KOPT-K1 (cell line): ENCODE measurements around the gene COLGALT1.

Experiments used
- H3K27ac ChIP-seq: fragments of 200-600 bp; sonication (generic); 2 replicates; pipeline ENCODE4 v1.5.1; 2016; ENCODE audit warnings: antibody characterized with exemption, mild to moderate bottlenecking, low read depth, low read length; ENCODE audit not compliant: poor library complexity, severe bottlenecking
- H3K36me3 ChIP-seq: fragments of 200-600 bp; sonication (generic); 2 replicates; pipeline ENCODE4 v1.5.1; 2017; ENCODE audit warnings: antibody characterized with exemption, mild to moderate bottlenecking, low read length, moderate library complexity; ENCODE audit not compliant: insufficient read depth
- H3K9me3 ChIP-seq: fragments of 200-600 bp; sonication (generic); 2 replicates; pipeline ENCODE4 v1.5.1; 2017; ENCODE audit warnings: antibody characterized with exemption, low read length, mild to moderate bottlenecking; ENCODE audit not compliant: insufficient read depth, poor library complexity, severe bottlenecking

COLGALT1 gene

DNA sequence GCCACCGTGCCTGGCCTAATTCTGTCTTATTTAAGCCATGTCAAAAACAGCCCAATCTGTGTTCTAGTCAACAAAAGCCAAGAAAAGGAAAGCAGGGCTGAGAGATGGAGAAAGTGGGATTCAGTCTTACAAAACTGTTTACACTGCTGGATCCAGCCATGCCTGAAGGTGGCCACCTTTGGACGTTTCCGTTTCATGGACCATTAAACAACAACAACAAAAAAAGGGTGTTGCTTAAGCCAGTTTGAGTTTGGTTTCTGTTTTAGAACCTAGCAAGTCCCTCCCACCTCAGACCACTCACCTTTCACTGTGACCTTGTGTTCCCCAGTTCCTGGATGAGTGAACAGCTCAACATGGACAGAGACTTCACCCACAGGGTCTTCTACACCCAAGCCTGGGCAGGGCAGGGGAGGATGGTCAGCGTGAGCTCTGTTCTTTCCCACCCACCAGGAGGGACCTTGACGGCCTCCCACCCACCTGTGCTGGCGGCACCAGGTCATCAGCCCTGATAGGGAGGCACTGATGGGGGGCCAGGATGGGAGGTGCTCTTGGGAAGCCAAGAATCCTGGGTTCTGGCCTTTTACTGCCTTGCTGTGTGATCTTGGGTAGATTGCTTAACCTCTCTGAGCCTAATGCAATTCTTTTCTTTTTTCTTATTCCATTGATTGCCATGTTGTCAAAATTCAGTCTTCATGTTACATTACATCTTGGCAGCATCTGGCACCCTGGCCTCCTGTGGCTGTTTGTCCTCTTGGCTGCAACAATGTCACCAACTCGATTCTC is 56.2 kb downstream of the COLGALT1 start:
- H3K27ac ChIP-seq, result no peak overlapping the region

DNA sequence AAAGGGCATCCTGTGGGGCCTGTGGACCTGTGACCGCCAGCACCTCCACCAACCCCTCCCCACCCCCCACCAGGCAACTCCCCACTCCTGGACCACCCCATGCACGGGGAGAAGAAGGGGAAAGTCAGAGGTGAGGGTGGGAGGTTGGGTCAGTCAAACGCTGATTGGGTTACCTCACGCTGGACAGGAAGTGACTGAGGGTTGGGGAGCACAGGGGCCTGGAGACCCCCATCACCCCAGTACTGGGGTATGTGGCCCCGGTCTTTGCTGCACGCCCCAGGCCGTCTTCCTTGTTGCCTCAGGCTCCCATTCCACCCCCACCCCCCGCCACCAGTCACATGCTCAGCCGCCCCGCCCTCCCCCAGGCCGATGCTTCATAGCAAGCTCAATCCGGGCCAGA is 59.0 kb downstream of the COLGALT1 start:
- Histone ChIP-seq H3K36me3 (no peaks in the 10 kb centered on the region), H3K9me3 (no peaks in the 10 kb centered on the region), H3K27ac (no peak overlapping the region)

More for the DNA sequence above, 56.2 kb downstream of the COLGALT1 start:
- H3K36me3 ChIP-seq, result no peaks in the 10 kb centered on the region
- no peaks in the 10 kb centered on the region for H3K9me3 ChIP-seq

DNA sequence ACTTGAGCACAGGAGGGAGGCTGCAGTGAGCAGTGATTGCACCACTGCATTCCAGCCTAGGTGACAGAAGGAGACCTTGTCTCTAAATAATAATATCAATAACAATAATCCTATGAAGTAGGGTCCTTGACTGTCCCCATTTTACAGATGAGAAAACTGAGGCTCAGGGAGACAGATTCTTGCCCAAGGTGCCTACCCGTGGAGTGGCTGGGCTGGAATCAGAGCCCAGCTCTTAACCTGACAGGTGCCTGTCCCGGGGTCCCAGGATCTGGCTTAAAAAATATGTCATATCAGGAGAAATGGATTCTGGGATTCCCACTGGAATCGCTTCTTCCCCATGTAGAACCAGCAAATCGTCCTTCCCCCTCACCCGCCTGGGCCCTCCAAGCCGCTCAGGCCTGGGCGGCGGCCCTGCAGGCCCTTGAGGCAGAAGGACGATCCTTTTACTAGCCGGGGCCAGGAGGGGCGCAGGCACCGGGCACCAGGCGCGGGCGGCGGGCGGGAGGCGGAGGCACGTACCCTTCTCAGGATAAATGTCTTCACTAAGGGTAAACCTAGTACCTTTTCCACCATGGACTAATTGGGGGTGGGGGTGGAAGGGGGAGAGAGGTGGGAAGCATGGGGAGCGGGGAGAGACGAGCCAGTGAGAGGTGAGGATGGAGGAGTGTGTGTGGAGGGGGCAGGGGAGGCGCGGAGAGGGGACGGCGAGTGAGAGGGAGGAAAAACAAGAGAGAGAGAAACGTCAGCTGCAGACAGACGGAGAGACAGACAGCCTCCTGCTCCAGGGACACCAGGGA is 60.6 kb downstream of the COLGALT1 start:
- no peaks in the 10 kb centered on the region for H3K9me3 ChIP-seq
- no peak overlapping the region for H3K27ac ChIP-seq
- H3K36me3 ChIP-seq, result no peaks in the 10 kb centered on the region

- H3K36me3 ChIP-seq, result no peaks in the 10 kb centered on the region
- no peak overlapping the region for H3K27ac ChIP-seq
These were observed 61.2 kb downstream of the COLGALT1 start for GRCh38 chr19:17616686-17616960.

DNA sequence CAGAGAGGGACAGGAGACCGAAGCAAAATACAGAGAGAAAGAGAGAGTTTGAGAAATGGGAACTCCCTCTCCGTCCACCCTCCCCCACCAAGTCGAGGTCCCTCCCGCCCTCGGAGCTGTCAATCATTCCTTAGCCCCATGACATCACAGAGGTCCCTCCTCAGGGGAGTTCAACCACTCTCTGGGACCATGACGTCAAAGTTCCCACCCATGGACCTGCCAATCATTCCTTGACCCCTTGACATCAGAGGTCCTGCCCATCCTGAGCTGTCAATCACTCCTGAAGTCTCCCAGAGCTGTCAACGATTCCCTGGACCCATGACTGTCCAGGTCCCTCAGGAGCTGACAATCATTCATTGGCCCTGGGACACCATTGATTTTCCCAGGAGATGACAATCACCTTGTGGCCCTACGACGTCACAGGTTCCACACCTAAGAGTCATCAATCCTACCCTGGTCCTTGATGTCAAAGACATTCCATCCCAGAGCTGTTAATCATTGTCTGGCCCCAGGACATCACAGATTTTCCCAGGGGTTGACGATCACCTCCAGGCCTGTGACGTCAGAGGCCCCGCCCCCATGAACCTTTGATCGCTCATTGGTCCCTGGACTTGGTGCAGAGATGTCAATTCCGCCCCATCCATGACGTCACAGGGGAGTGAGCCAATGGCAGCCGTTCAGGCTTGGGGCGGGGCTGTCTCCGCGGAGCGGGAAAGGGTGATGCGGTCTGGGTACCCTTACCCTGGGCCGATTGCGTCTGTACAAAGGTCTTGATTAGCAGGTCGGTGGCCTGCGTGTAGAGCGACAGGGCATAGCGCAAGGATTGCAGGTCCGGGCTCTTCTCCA is 61.7 kb downstream of the COLGALT1 start:
- Histone ChIP-seq H3K27ac (no peak overlapping the region), H3K36me3 (no peaks in the 10 kb centered on the region), H3K9me3 (no peaks in the 10 kb centered on the region)

More at GRCh38 chr19:17616686-17616960, 61.2 kb downstream of the COLGALT1 start:
- no peaks in the 10 kb centered on the region for H3K9me3 ChIP-seq

DNA sequence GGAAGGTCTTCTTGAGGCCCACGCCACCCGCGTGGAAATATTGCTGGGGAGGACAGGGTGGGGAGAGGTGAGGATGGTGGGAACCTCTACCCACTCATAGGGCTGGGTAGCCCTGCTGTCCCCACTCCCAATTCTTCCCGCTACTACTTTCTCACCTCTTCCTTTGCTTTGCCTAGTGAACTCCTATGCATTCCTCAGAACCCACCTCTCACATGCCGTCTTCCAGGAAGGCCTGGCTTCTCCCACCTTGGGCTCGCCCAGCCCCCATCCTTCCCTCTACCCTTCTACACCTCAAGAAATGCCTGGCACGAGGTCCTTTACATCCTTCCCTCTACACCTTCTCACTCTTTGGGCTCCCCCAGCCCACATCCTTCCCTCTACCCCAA is 62.4 kb downstream of the COLGALT1 start:
- no peaks in the 10 kb centered on the region for H3K9me3 ChIP-seq
- no peaks in the 10 kb centered on the region for H3K36me3 ChIP-seq
- H3K27ac ChIP-seq, result no peak overlapping the region

DNA sequence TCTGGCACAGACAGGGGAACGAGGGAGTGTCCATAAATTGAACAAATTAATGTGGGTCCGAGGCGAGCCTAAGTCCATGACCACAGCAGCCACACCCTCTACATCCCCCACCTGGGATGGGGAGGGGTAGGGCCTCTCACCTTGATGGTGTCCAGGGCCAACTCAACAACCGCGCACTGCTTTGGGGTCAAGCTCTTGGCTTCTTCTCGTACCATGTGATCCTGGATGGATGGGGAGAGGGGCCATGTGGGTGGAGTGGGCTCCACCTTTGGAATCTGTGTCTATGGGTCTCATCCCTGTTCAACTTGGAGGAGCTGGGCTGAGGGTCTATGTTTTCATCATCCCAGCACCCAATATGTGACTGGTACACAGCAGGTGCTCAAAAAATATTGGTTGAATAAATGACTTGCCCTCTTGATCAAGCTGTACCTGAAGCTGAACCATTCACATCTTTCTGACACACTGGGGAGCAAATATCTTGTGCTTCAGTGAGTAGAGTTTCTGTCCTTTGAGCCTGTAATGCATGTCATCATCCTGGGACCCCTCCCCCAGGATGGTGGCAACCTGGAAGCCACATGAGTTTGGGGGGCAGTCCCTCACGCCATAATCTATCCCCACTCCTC is 62.9 kb downstream of the COLGALT1 start:
- no peaks in the 10 kb centered on the region for H3K36me3 ChIP-seq
- H3K27ac ChIP-seq, result no peak overlapping the region
- H3K9me3 ChIP-seq, result no peaks in the 10 kb centered on the region

DNA sequence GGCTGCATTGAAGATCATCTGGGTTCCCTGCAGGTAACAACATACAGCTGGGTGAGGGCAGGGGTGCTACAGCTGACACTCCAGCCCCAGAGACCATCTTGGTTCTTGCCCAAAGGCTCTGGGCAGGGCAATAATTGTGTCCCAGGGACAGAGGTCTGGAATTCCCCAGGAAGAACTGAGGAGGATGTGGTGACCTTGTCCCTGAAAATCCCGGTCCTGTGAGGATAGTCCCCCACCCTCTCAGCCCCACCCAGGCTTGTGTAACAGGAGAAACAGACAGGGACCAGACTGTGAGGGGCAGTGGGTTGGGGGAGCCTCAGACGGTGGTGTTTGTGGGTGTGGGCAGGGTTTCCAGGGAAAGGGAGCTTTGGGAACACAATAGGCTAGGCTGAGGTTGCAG is 63.5 kb downstream of the COLGALT1 start:
- Histone ChIP-seq H3K9me3 (no peaks in the 10 kb centered on the region), H3K36me3 (no peaks in the 10 kb centered on the region), H3K27ac (no peak overlapping the region)

DNA sequence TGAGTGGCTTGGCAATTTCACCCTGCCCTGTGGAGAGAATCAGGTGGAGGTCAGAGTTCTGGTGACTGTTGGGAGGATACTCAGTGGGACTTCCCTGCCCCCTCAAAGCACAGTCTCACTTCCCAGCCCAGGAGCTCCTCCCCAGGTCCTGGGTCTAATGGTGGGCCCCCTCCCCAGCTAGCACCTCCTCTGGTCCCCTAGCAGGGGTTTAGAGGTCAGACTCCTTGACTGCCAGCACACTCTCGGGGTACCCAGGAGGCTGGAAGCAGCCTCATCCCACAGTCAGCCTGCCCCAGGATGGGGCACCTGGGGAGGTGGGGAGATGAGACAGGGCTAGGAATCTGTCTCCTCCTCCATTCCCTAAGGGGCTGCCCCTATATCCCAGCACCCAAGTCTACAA is 65.2 kb downstream of the COLGALT1 start:
- no peaks in the 10 kb centered on the region for H3K9me3 ChIP-seq
- no peaks in the 10 kb centered on the region for H3K36me3 ChIP-seq
- H3K27ac ChIP-seq, result no peak overlapping the region

GRCh38 chr19:17623224-17623935 is 67.9 kb downstream of the COLGALT1 start:
- Histone ChIP-seq H3K36me3 (no peaks in the 10 kb centered on the region), H3K9me3 (no peaks in the 10 kb centered on the region), H3K27ac (no peak overlapping the region)

DNA sequence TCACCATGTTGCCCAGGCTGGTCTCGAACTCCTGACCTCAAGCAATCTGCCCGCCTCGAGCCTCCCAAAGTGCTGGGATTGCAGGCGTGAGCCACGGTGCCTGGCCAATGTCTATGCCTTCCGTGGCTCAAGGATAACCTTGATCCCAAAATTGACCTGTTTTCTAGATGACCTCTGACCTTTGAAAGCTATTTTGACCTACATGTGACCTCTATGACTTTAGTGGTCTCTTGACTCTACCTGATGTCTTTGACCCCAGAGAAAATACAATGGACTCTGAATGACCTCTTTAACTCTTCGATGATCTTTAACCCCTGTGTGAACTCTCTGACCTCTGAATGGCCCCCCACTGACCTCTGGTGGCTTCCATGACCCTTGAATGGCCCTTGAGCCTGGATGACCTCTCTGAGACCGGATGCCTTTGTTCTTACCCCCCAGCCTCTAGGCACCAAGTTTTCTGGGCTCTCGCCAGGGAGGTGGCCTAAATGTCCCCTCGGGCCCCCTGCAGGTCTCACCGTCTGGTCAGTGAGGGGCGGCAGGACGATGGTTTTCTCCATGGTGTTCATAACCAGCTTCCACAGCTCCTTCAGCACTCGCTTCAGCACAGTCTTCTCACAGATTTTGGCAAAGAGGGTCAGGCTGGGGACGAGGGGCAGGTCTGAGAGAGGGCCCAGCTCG is 69.0 kb downstream of the COLGALT1 start:
- no peaks in the 10 kb centered on the region for H3K36me3 ChIP-seq

DNA sequence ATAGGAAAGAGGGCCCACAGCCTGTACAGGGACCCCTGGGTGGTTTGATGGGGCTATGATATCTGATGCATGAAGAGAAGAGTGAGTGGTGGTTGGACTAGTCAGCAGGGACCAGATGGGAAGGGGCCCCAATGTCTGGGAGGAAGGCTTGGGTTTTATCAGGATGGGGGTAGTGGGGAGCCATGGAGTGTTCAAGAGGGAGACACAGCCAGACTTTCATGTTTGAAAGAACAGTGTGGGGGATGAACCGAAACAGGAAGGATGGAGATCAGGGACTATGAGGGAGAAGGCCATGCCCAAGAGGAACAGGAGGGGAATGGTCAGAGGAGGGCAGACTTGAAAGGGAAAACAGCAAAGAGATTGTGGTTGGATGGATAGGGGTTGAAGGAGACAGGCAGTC is 69.6 kb downstream of the COLGALT1 start:
- Histone ChIP-seq H3K9me3 (no peaks in the 10 kb centered on the region), H3K36me3 (no peaks in the 10 kb centered on the region), H3K27ac (no peak overlapping the region)

More for the DNA sequence above, 69.0 kb downstream of the COLGALT1 start:
- Histone ChIP-seq H3K27ac (no peak overlapping the region), H3K9me3 (no peaks in the 10 kb centered on the region)

DNA sequence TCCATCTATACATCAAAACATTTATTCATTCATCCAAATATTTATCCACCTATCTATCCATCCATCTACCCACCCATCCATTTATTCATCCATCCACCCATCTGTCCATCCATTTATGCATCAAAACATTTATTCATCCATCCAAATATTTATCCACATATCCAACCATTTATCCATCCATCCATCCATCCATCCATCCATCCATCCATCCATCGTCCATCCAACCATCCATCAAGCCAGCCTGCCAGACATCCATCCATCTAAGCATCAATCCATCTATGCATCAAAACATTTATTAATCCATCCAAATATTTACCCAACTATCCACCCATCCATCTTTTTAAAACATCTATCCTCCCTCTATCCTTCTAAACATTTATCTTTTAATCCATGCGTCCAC is 70.5 kb downstream of the COLGALT1 start:
- Histone ChIP-seq H3K36me3 (no peaks in the 10 kb centered on the region), H3K27ac (no peak overlapping the region), H3K9me3 (no peaks in the 10 kb centered on the region)

- H3K36me3 ChIP-seq, result no peaks in the 10 kb centered on the region
These were observed 71.1 kb downstream of the COLGALT1 start for GRCh38 chr19:17626456-17627015.

More at GRCh38 chr19:17626456-17627015, 71.1 kb downstream of the COLGALT1 start:
- Histone ChIP-seq H3K9me3 (no peaks in the 10 kb centered on the region), H3K27ac (no peak overlapping the region)
